ENCODE results near the gene KCNJ8.
"Not testable (repeated sequence)": the region's sequence is repeated elsewhere in the genome, so short reads cannot be mapped to it uniquely, and the experiment has no call there.

The KCNJ8 gene

DNA sequence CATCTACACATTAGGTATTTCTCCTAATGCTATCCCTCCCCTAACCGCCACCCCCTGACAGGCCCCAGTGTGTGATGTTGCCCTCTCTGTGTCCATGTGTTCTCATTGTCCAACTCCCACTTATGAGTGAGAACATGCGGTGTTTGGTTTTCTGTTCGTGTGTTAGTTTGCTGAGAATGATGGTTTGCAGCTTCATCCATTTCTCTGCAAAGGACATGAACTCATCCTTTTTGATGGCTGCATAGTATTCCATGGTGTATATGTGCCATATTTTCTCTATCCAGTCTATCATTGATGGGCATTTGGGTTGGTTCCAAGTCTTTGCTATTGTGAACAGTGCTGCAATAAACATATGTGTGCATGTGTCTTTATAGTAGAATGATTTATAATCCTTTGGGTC, 8.2 kb upstream of the KCNJ8 start:
- DNase-seq: not testable (repeated sequence)

DNA sequence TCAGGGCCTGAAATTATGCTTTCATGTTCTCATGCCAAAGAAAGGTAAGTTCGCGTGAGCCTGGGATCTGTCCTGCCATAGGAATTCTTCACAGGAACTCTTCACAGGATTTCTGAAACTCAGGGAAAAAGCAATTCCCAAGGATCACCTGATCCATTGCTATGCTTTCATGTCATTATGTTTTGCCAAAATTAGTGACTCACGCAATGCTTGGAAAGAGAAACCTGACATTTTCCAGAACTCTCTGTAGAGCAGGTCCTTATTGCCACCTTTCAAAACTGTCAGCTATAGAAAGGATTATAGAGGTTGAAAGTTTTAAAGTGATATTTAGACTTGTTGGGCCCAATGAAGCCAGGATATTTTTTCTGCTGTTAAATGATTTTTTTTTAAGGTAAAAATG, 6.3 kb upstream of the KCNJ8 start:
- no peak for DNase-seq

DNA sequence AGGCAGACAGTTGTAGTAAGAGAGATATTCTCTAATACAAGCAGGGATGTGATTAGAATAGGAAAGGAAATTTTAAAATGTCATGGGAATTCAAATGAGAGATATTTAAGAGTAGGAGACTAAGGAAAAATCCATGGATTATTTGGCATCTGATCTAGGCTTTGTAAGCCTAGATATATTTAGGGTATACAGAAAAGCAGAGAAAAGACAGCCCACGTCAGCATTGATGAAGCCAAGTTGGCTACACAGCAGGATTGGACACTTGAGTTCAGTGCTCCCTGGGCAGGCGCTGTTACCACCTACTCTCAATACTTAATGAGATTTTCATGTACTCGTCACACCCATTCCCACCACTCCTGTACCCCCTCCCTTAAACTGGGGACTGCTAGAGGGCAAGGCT, 1.7 kb upstream of the KCNJ8 start:
- DNase-seq: no peak

DNA sequence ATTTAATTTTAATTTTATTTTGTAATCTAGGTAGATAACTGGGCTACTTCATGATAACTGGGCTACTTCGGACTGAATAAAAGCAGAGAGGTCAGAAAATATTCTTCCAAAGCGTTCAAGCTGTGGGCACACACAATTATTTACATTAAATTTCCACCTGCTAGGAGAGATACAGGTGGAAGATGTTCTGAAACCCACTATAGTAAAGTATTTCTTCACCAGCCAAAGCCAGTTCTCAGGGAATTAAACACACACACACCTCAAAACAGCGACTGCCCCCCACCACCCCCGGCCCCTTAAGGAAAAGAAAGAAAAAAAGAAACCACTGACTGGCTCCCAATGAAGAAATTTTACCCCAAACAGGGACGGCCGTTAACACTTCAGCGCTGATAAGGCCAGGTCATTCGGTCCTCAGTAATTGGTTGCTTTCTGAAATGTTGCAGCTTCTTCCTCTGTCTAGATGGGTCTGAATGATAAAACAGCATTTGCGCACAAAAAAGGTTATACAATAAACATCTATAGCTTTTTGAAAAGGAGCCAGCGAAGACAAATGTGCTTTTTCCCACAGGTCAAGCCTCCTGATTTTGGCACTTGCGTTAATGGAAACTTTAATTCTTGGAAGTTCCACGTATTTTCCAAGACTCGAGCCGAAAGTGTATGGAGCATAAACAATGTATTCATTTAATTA, 771 bp upstream of the KCNJ8 start:
- DNase-seq: no peak

DNA sequence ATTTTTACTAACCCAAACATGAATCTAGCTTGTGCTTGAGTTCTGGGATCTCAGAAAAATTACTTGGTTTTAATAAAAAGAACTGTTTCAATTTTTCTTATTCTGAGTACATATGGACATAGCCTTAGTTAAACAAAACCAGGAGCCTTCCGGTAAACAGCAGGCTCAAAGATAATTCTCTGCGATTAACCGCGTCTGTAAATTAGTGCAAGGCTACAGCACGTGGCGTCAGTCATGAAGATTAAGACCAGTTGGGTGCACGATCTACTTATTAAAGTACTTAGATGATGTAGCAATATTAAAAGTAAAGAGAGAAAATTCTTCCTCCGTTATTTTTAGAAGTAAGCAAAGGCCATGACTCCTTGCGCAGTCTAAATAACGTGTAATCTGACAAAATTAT, 700 bp downstream of the KCNJ8 start:
- DNase-seq: no peak

DNA sequence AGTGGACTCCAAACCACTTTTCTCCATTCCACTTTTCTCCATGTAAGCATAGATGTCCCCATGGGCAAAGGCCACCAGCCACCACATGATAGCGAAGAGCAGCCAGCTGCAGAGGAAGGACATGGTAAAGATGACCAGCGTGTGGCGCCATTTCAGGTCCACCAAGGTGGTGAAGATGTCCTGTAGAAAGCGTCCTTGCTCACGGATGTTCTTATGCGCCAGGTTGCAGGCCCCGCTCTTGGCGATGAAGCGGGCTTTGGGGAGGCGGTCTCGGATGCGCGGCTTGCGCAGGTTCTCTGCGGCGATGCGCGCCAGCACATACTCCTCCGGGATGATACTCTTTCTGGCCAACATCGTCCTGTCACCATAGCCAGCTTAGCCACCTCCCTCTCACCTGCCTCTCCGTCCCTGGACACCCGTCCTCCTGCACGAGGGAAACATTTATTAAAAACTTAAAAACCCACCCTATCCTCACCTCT, 1.2 kb downstream of the KCNJ8 start:
- DNase-seq: no peak

DNA sequence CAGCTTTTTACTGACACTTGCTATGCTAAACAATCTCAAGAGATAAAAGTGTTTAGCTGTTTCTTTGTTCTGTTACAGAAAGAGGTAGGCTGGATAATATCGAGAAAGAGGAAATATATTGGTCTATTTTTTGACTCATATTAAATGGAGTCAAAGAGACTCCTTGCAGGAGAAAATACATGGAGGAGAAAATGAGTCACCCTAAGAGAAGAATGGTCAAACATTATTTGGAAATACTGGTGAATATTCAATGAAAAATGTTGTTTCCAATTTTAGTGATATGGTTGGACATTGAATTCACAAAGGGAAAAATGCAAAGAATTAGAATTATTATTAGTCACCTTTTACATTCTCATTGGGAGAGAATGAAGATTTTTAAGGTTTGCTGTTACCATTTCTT, 3.2 kb downstream of the KCNJ8 start:
- no peak for DNase-seq

DNA sequence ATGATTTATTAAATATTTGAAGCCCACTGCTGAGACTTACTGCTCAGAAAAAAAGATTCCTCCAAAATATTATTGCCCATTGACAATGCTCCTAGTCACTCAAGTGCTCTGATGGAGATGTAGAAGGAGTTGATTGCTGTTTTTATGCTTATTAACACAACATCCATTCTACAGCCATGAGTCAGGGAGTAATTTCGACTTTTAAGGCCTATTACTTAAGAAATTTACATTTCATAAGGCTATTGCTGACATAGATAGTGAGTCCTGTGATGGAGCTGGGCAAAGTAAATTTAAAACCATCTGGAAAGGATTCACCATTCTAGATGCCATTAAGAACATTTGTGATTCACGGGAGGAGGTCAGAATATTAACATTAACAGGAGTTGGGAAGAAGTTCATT, 5.2 kb downstream of the KCNJ8 start:
- no peak for DNase-seq

DNA sequence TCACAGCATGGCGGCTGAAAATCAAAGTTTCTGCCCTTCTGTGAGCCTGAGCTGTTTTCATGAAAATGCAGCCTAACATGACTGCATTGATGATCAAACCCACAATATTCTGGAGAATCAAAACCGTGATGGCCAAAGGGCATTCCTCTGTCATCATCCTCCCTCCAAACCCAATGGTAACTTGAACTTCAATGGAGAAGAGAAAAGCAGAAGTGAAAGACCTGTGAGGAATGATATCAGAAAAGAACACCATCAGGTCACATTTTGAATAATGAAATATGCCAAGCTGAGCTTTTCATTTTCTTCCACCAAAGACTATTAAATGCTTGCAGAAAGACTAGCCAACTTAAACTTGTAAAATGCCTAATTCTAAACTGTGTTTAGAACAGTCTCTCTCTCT, 8.1 kb downstream of the KCNJ8 start:
- no peak for DNase-seq

DNA sequence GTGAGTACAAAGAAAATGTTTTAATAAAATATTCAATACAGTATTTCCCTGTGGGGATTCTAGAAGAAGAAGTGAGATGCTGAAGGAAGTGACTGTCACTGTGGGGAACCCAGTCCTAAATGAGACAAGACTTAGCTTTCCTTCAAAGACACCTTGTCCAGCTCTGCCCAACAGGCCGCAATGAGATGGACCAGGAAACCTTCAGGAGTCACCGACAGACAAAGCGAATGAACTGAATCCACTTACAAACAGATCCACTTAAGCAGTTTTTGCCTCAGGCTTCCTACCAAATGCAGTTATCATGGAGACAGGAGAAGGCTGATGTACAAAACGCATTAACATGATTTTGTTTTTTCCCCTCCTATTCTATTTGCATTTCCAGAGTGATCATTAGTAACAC, 9.6 kb downstream of the KCNJ8 start:
- DNase-seq: no peak

DNA sequence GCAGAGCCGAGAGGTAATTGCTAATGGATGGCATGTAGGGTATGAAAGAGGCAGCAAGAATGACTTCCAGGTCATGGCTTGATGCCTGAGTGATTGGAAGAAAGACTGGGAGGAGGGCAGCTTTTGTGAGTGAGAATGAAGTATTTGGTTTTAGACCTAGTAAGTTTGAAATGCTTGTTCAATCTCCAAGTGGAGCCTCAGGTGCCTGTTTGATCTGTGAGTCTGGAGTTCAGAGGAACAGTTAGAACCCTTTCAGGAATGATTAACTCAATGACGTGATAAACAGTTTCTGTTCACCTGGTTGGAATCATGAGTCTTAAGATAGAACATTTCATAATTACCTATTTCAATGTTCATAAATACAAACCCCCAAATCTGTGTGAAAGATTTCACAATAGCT, 10.4 kb downstream of the KCNJ8 start:
- DNase-seq: no peak

DNA sequence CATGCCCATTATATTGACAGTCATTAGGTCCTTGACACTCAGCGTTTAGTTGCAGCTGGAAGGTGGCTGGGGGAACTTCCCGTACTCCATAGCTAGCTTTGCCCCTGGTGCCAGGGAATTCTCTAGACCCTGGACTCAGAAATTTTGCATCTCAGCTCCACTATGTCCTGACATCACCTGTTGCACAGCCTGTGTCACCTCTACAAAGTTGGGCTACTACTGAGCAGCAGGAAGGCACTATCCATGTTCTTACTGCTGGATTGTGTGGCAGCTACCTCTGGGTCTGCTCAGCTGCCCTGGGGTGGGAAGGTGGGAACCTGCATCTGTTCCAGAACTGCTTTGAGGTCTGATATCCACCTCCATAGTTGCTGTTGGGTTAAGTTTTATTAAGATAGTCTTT, 11.0 kb downstream of the KCNJ8 start:
- DNase-seq: no peak

DNA sequence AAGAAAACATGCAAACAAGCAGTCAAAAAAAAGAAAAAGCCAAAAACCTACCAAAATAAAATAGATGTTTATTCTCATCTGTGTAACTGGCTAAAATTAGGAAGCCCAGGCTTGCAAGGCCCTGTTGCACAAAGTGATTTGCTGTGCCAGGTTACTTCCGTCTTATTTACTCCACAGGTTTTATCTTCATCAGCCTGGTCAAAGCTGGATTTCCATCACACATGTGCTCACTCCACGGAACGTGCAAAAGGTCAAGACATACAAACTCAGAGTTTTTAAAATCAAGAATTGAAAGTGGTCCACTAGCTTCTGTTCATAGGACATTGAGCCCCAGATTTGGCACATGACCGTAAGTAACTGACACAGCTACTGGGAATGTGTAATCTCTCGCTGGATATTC, 14.8 kb downstream of the KCNJ8 start:
- DNase-seq: no peak

DNA sequence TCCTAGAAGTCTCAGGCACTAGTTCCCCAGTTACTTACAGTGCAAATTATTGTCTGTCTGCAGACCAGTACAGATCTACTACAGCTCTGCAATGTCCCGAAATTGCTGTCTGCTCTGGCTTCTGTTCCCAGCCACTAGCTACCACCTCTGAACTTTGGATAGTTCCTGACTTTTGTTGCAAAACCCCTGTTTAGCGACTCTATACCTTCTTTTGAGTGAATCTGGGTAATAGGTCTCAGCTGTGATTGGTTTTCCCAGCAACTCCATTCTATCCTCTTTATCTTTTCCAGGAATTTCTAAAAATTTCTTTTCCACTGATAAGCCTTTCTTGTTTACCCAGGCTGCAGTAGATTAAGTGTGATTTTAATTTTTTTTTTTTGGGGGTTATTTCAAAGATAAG, 16.8 kb downstream of the KCNJ8 start:
- DNase-seq: no peak

DNA sequence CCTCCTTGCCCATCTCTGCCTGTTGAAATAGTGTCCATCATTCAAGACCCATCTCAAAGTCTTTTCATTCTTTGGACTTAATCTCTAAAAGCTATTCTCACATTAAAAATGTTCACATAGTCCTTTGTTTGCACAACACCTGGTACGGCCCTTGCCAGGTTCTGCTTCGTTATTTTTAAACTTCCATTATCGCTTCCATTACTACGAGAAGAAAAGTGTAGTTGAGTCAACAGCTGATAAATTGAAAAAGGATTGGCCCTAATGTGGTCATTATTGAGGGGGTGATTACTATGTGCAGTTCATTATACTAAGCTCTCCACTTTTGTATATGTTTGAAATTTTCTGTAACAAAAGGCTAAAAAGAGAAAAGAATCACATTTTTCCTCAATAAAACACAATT, 17.8 kb downstream of the KCNJ8 start:
- DNase-seq: no peak

DNA sequence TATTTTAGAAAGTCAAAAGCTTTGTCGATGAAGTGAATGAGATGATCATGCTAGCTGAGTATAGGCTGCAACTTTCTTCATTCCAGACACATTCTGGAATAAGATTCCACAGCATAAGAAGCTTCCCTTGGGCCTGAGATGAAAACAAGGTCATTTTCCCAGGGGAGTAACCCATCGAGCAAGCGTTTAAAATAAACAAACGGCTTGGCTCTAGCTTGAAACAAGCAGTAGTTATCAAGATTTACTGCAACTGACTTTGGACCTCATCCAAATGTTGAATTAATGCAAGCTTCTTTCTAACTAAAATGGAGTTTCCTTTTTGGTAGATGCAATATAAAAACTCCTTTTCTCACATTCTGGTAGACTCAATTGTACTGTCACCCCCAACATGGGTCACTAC, 23.0 kb downstream of the KCNJ8 start:
- no peak for DNase-seq

DNA sequence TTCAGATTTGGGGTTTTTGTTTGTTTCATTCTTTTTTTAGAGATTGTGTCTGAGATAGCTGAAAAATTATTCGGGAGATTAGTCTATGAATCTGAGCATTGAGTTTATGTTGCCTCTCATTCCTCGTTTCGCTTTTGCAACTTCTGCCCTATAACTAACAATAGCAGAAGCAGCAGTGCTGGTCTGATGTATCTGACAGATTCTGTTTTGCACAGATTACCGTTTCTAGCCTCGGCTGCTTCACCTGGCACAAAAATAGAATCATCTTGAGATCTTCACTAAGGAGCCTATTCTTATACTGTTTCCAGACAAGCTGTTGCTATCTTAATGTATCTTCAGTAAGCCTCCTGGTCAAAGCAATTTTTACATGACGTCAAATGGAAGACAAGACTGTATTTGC, 29.2 kb downstream of the KCNJ8 start:
- DNase-seq: no peak

DNA sequence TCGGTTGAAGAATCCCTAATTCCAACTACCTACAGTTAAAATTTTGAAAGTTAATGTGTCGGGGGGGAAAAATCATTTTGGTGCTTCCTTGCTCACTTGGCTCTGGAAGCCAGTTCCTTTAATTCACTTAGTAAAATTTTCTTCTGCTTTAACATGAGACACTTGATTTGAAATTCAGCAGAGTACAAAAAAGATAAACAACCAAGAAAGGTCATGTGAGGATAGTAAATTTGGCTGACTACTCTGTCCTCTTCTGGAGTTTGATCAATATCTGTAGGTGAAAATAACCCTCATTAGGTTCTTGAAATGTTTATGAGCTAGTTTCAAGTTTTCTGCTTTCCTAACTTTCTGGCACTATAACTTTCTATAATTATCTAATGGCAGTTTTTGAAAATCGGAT, 43.4 kb downstream of the KCNJ8 start:
- no peak for DNase-seq

DNA sequence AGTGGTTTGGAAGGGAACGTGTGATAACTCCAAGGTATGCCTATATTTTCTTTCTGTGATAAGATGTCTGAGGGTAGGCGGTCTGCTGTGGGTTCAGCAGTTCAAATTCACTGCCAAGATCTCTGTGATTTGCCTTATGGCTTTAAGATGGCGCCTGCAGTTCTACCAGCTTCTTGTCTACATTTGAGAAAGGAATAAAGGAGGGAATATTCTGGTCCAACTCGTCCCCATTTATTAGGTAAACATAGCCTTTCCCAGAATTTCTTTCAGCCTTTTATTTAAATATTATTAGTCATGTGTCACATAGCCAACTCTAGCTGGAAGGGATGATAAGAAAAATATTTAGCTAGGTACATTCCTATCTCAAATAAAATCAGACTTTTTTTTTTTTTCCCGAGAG, 48.8 kb downstream of the KCNJ8 start:
- DNase-seq: no peak

DNA sequence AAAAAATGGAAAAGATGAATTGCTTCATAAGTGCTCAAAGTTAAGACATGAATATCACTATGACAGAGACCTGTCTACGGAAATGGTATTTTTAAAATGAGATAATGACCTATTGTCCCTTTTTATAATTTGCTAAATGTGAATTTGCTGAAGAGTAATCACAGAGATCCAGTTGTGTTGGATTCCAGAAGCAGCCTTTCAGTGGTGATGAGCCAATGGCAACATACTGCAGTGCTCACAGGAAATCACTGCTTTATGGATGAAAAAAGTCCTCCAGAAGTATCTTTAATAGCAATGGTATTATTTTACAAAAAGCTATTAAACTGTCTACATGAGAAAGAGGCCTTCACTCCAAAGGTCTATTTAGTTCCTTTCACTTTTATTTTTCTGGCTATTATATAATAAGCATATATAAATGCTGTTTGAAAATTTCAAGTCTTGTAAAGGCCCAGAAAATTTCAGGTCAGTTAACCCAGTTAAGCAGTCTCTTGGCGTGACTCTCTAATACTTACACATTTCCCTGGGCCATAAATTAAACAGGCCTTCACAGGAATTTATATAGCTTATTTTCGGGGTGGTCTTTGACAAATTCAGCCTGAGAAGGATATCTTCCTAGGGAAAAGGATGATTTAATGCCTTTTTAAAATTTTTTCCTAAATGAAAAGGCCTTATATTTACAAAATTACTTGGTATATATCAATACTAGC, 55.4 kb downstream of the KCNJ8 start:
- DNase-seq: no peak

DNA sequence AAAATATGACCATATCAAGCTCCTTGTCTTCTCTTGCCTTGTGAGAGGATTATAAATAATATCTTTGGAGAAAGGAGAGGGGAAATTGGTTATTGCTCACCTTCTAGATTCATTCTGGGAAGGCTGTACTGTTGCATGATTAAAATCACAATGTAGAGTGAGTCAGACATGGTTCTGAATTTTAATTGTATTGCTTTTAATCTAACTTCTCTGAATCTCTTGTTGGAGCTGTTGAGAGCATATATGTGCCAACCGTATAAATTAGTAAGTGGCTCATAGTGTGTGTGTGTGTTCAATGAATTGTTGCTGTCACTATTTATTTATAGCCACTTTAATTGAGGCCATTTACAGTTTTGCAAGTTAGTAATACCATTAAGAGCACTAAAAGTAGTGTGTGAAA, 56.1 kb downstream of the KCNJ8 start:
- no peak for DNase-seq

DNA sequence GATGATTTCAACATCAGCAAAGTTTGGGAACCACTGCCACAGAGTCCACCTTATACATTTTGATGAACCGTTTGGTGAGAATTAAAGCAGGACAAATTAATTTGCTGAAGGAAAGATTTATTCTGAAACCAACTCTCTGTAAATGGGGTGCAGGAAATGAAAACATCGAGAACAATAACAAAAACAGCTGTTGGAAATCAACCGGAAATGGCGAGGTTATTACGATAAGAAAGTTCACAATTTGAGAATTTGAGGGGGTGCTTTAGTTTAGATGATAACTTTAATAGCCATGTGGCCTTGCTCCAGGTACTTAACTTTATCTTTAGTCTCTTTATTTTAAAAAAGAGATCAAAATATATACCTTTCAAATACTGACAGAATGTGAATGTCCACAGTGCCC, 56.7 kb downstream of the KCNJ8 start:
- no peak for DNase-seq

DNA sequence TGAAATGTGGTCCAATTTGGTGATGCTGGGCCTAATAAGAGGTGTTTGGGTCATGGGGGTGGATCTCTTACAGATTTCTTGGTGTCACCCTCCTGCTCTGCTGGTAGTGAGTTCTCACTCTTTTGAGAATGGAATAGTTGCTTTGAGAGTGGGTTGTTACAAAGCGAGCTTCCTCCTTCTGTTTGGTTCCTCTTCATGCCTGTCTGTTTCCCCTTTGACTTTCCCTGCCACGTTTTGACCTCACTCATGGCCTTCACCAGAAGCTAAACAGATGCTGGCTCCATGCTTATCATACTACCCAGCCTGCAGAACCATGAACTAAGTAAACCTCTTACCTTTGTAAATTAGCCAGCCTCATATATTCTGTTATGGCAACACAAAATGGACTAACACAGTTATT, 59.1 kb downstream of the KCNJ8 start:
- no peak for DNase-seq

Data from midbrain (tissue), 1 donor.